Stomach (tissue), 9 donors: ENCODE measurements around the gene IKZF1. TPM values are rescaled to one million over a fixed set of nuclear protein-coding genes. Genes with fewer than 3 reads are reported as not detected.

Experiments
- DNase-seq, 2 donors: peaks; one replicate each; pipeline versions ENCODE4 v3.0.0 to v3.0.0-alpha.2; 2013 to 2019
- H3K27ac ChIP-seq, 5 donors: fragments of 200-600 bp in 4 of 5; sonication (generic) in 4 of 5; one replicate each; pipeline ENCODE4 v1.5.1; 2013 to 2019; ENCODE audit warnings: mild to moderate bottlenecking in 1 of 5, moderate library complexity in 1 of 5
- H3K27me3 ChIP-seq, 3 donors: fragments of 200-600 bp; sonication (generic); one replicate each; pipeline ENCODE4 v1.5.1; 2017 to 2019; ENCODE audit warnings: mixed run types in 1 of 3
- H3K36me3 ChIP-seq, 4 donors: fragments of 200-600 bp; sonication (generic); 1 replicate in 3 of 4; 2 replicates in 1 of 4; pipeline ENCODE4 v1.5.1; 2016 to 2019
- H3K4me1 ChIP-seq, 4 donors: fragments of 200-600 bp; sonication (generic); one replicate each; pipeline ENCODE4 v1.5.1; 2016 to 2019
- H3K4me3 ChIP-seq, 4 donors: fragments of 200-600 bp; sonication (generic) in 3 of 4; one replicate each; pipeline ENCODE4 v1.5.1; 2016 to 2019; ENCODE audit warnings: mild to moderate bottlenecking in 1 of 4
- H3K9me3 ChIP-seq, 4 donors: fragments of 200-600 bp; sonication (generic); one replicate each; pipeline ENCODE4 v1.5.1; 2016 to 2019
- CTCF ChIP-seq, 7 experiments: fragments of 450-650 bp in 4 of 7; fragments of 200-600 bp in 3 of 7; sonication (generic) in 3 of 7; IDR thresholded peaks; one replicate each; pipeline ENCODE4 v1.5.1; 2016 to 2019; ENCODE audit warnings: antibody characterized with exemption in 7 of 7, control low read depth in 2 of 7, mild to moderate bottlenecking in 1 of 7
- EP300 ChIP-seq: sonication (generic); formaldehyde crosslinking; IDR thresholded peaks from one replicate; pipeline ENCODE4 v1.6.1; 2017; ENCODE audit warnings: antibody characterized with exemption
- POLR2AphosphoS5 ChIP-seq, 3 donors: sonication (generic); formaldehyde crosslinking; IDR thresholded peaks; one replicate each; pipeline ENCODE4 v1.6.1; 2016; ENCODE audit warnings: antibody characterized with exemption in 3 of 3
- WGBS, 5 donors: extraction: QIAGEN DNeasy Blood & Tissue Kit in 3 of 5; methylation state at CpG; one replicate each; pipeline versions ENCODE4 v1.1.5 to v1.1.7; 2013 to 2018; 5-methylcytosine and 5-hydroxymethylcytosine counted together
- intact Hi-C: fragments of 100-400 bp; cut with DNase I; formaldehyde crosslinking; loops from one replicate; pipeline ENCODE4 v1.15.1; 2023; ENCODE audit warnings: low total_unique reads
- polyA plus RNA-seq, 3 donors: library from polyadenylated mRNA; stranded (reverse); fragments of 200-250 nt; gene quantifications; one replicate each; pipeline ENCODE4 v1.2.3, GENCODE V29; 2013
- small RNA-seq, 4 donors: library from RNA; depleted of rRNA; stranded (forward); fragments of <200 nt; gene quantifications; one replicate each; pipeline ENCODE3, GENCODE V24; 2016
- total RNA-seq, 5 donors: library from RNA; depleted of rRNA; stranded (reverse); fragments of >200 nt; gene quantifications; one replicate each; pipeline versions ENCODE4 v1.1.0 to v1.2.3, GENCODE V29; 2014 to 2016
- donor health status: healthy with polysubstance abuse.
- donor health status: Bipolar disorder and iron deficiency.
- donor health status: healthy.

The IKZF1 gene
- total and polyA plus RNA-seq, 8 donors = 1.5 to 139 (median 9.7) TPM

DNA sequence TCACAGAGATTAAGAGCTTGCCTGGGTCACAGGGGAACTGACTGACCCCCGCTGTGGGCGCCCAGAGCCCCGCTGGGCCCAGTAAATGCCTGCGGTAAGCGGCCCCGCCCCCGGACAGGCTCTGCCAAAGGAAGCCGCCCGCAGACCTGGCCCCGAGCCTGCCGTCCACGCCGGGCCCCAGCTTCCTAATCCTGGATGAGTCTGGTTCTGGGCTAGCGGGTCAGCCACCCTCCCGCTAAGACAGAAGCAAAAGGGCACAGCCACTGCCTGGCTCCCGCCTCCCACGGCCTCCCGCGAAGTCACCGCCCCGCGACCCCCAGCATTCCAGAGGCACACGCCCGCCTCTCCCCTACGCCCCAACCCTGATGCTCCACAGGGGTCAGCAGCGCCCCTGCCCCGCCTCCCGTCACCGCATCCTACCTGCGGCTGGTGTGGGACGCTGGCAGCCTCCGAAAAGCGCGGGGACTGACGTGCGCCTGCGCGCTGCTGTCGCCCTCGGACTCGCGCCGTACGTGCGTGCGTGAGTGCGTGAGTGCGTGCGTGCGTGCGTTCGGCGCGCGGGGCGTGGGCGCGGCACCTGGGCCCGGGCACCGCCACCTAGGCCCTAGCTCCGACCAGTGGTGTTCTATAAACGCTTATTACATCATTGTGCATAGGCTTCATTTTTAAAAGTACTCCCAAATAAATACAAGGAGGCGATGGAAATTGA lies 145.5 kb downstream of the IKZF1 start, which contains the start of gene FIGNL1:
Gene FIGNL1 (minus strand): TSS at position 470 of the 709 bp plus-strand sequence. CDS start 3,063 bp downstream, outside the sequence.
- Histone ChIP-seq H3K4me1 (peaks cover 7 to 26% (median 17%) of the 10 kb centered on the region in 4 donors), H3K36me3 (peaks cover 0 to 22% (median 21%) of the 10 kb centered on the region in 4 donors), H3K4me3 (peak within 1 kb of the TSS; percentile 57 to 92 (median 68)), H3K9me3 (no peaks in the 10 kb centered on the region), H3K27me3 (no peaks in the 10 kb centered on the region), H3K27ac (peak within 1 kb of the TSS; percentile 45 to 88 (median 74))
- WGBS, 5 donors = 0 to 1% (median 1%) methylated on average over 45 to 63 of the region's 63 CpGs
- TF ChIP-seq POLR2AphosphoS5 (IDR thresholded peaks at IDR 0.05) = peak; percentile 59 to 93 (median 87)
- no peak for TF ChIP-seq CTCF (IDR thresholded peaks at IDR 0.05)
- intact Hi-C loops = no loop called here
- DNase-seq = peak; percentile 79 to 95

- DNase-seq = peak in 1 of 2 donors; percentile 51
- WGBS, 5 donors = 9 to 20% (median 18%) methylated on average over 22 to 32 of the region's 32 CpGs
- Histone ChIP-seq H3K9me3 (no peaks in the 10 kb centered on the region), H3K27me3 (no peaks in the 10 kb centered on the region), H3K27ac (peak overlapping the region; percentile 45 to 88 (median 74)), H3K4me1 (peaks cover 7 to 26% (median 17%) of the 10 kb centered on the region in 4 donors), H3K36me3 (peaks cover 0 to 17% (median 15%) of the 10 kb centered on the region in 4 donors), H3K4me3 (peak overlapping the region; percentile 57 to 92 (median 68))
- TF ChIP-seq CTCF (IDR thresholded peaks at IDR 0.05) = no peak
- no peak for TF ChIP-seq POLR2AphosphoS5 (IDR thresholded peaks at IDR 0.05)
- TF ChIP-seq EP300 = no peak
- intact Hi-C loops = no loop called here
Observed at GRCh38 chr7:50450590-50451032, 146.1 kb downstream of the IKZF1 start.

Small RNA genes within 50 kb of the gene (small RNA-seq; reads per million reads assigned to genes)
- gene RNU6-1091P = 0 reads per million in 4 donors

Other genes with a start within 250 kb of the IKZF1 start
- not detected for gene ZPBP, start 211.5 kb upstream of the IKZF1 start, total RNA-seq
- gene ZPBP, start 211.5 kb upstream of the IKZF1 start, polyA plus RNA-seq = not detected
- 10 to 100 TPM in 2 of 5 donors, 1 to 10 TPM in 2, under 1 TPM in 1; 0.29 to 32.1 (median 6.4) TPM for gene FIGNL1, start 145.6 kb downstream of the IKZF1 start, total RNA-seq
- 1 to 10 TPM; 2.1 to 5.2 (median 3.2) TPM for gene FIGNL1, start 145.6 kb downstream of the IKZF1 start, polyA plus RNA-seq